Liver (tissue), 3 donors: Measurements from ENCODE around the gene ATP5F1D.

ENCODE experiments used
- CTCF ChIP-seq: fragments of 150-350 bp; IDR thresholded peaks from 2 replicates; pipeline ENCODE4 v1.5.1; 2017; ENCODE audit warnings: improper control_type of control experiment, low read depth, low read length; ENCODE audit not compliant: missing input control
- GABPA ChIP-seq, 2 donors: IDR thresholded peaks in 1 of 2; conservative IDR thresholded peaks in 1 of 2; 2 replicates each; pipeline ENCODE4 v1.6.1; 2016; ENCODE audit warnings: antibody characterized with exemption in 2 of 2, mild to moderate bottlenecking in 1 of 2, moderate library complexity in 1 of 2
- donor health status: healthy.
- donor health status: healthy.

GRCh38 chr19:1268226-1269064, 26.9 kb downstream of the ATP5F1D start:
- no peak for TF ChIP-seq CTCF
- TF ChIP-seq GABPA (IDR thresholded peaks at IDR 0.05 in 1 of 2, conservative IDR thresholded peaks at IDR 0.05 in 1 of 2): no peak
